GM19455 (cell line): ENCODE results near the gene SLC22A1.
"Not testable (repeated sequence)": the region's sequence is repeated elsewhere in the genome, so short reads cannot be mapped to it uniquely, and the experiment has no call there.

Experiments used
- ATAC-seq: cut with Tn5 transposase; IDR thresholded peaks from one replicate; pipeline ENCODE4 v1.9.1; 2021; ENCODE audit not compliant: unreplicated experiment

The SLC22A1 gene

GRCh38 chr6:160137130-160137988, 15.7 kb downstream of the SLC22A1 start:
- no peak for ATAC-seq

GRCh38 chr6:160137989-160138835, 16.6 kb downstream of the SLC22A1 start:
- no peak for ATAC-seq

DNA sequence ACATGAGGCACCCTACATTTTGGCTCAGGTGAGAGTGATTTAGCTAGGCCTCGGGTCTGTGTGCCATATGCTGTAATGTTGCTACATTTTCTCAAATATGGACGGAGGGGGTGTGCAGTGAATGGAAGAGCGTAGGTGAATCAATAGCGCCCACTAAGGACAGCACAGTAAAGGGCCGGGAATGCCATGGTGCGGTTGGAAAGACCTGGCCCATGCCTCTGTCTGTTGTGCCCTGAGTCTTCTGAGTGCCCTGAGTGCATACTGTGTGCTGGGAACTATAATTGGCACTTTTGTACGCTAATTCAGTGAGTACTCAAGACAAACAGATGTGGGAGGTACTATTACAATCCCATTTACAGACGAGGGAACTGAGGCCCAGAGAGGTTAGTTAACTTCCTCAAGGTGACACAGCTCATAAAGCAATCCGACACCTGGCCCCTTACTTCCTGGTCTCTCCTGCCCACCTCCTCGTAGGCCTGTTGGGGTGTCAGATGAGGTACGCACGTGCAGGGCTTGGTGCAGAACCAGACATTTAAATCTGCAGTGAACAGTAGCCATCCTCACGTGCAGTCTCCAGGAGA, 17.3 kb downstream of the SLC22A1 start:
- ATAC-seq, result no peak

DNA sequence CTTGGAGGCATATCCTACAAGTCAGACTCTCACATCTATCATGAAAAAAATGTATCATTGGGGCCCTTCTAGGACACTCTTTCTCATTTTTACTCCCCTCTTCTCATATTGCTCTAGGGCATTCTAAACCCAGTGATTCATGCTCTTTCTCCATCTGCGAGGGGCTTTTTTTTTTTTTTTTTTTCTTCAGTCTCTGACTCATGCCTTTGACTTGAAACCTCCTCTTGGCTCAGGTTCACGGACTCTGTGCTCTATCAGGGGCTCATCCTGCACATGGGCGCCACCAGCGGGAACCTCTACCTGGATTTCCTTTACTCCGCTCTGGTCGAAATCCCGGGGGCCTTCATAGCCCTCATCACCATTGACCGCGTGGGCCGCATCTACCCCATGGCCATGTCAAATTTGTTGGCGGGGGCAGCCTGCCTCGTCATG, 17.8 kb downstream of the SLC22A1 start:
- ATAC-seq, result no peak

DNA sequence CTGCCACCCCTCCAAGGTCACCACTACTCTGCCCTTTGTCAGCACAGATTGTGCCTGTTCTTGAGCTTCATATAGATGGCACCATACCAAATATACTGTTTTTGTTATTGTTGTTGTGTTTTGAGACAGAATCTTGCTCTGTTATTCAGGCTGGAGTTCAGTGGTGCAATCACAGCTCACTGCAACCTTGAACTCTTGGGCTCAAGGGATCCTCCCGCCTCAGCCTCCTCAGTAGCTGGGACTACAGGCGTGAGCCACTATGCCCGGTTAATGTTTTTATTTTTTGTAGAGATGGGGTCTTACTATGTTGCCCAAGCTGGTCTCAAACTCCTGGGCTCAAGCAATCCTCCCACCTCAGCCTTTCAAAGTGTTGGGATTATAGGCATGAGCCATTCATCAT, 18.9 kb downstream of the SLC22A1 start:
- ATAC-seq, result not testable (repeated sequence)

DNA sequence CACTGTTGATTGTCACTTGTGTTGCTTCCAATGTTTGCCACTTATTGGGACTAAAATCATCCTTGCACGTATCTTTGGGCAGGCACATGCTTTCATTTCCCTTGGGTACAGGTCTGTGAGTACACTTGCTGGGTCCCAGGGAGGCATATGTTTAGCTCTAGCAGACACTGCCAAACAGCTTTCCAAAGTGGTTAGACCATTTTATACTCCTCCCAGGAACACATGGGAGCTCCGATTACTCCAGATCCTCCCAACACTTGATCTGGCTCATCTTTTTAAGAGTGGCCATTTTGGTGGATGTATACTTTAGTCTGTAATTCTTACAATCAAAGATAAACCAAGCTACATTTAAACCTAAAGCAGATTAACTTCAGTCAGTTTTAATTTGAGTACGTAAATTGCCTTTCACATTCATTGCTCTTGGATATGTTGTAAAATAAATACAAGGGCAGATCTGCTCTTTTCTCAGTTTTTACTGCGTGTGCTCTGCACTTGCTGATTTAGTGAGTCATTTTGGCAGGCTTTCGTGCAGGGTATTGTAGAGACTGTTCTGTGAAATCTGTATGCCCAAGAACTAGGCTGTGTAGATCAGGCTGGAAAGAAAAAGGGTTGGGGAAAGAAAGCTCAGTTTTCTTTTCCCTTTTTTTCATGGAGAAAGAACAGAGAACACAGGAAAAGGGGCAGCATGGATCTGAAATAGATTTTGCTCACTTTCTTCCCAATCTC, 19.5 kb downstream of the SLC22A1 start:
- ATAC-seq, result no peak

DNA sequence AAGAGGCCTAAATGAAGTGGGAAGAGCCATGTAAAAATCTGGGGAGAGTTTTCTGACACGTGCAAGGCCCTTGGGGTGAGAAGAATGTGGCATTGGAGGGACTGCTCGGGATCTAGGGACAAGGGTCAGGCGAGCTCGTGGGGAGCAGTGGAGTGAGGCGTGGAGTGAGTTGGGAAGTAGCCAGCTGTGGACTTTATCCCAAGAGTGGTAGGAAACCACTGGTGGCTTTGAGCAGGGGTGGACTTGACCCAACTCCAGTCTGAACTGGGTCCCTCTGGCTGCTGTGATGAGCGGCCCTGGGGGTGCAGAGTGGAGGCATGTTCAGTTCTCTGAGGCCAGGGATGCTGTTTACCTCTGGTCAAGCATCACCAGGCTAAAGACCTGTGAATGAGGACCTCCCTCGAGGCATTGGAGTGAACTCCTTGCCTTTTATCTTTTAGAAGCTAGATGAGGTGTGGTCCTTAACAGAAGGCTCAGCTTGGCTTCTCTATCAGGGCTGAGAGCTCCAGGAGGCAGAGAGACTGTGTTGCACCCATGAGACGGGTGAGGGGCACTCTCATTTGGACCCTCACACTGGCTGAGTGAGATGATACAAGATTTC, 20.6 kb downstream of the SLC22A1 start:
- no peak for ATAC-seq

- ATAC-seq, result no peak
Observed at GRCh38 chr6:160146454-160147145, 25.0 kb downstream of the SLC22A1 start.

GRCh38 chr6:160147146-160147536, 25.5 kb downstream of the SLC22A1 start:
- ATAC-seq, result no peak

DNA sequence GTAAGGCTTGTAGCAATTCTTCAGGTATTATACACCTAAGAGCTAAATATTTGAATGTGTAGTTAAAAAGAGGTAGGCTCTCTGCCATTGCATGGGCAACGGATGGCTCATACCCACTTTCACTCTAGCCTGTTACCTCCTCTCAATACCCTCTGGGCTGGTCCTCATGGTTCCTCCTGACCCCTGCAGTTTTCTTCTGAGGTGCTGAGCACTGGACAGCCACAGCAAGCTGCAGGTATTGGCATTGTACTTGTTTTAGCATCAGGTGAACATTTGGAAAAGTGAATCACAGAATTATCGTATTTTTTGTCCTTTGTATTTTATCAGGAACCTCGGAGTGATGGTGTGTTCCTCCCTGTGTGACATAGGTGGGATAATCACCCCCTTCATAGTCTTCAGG, 32.9 kb downstream of the SLC22A1 start:
- ATAC-seq, result no peak

DNA sequence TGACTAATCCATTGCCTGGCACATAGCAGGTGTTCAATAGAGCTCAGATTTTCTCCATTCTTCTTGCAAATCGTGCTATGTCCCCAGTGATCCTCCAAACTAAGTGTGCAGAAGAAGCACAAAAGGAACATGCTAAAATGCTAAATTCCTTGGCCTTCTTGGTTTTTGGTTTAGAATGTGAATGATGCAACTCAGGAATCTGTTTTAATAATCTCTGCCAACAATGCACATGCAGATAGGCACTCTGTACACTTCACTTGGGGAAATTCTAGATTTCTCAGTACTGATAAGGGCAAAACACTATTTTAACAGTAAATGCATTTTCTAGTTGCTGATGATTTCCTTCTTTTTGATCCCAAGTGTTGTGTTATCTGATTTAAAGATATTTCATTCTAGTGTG, 35.2 kb downstream of the SLC22A1 start:
- no peak for ATAC-seq

DNA sequence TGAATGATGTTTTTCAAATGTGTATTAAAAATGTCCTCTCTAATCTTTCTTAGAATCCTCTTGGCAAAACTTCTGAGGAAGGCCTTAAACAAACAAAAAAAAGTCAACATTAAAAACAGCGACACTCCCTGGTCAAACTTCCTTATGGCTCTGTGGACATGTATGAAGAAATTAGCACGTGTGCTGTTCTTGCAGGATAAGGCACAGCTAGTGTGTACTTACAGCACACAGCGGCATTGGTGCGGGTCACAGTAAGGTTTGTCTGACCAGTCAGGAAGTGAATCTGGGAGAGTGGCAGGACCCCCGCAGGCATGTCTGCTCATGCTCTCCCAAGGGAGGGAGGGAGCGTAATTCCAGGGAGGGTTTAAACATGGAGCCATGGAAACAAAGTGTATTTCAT, 38.8 kb downstream of the SLC22A1 start:
- no peak for ATAC-seq

DNA sequence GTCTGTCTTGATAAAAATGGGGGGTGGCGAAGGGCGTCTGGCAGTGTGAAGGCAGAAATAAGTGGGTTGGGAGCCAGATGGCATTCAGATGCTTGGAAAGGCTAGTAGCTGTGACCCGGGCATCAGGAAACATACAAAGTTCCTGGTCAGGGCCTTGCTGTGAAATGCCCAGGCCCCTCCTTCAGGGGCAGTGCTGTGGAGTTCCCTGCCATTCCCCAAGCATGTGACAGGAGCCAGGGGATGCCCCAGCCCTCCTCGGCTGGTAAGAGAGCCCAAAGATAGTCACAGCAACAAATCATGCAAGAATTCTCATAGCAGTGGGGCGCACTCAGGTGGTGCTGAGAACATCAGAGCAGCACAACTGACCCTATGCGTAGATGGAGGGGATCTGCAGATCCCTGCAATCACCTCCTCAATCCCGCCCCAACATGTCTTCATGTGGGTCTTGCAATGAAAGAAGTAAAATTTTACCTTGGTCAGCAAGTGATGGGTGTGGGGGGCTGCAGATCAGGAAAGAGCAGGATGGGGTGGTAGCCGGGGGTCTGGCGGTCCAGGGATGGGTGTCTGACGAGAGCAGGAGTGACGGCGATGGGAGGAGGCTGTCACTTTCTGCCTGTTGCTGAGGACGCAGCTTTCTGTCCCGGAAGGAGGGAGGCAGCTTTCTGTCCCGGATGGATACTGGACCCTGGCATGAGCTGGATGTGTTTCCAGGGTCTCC, 39.5 kb downstream of the SLC22A1 start:
- no peak for ATAC-seq

GRCh38 chr6:160161647-160161986, 40.0 kb downstream of the SLC22A1 start:
- no peak for ATAC-seq

DNA sequence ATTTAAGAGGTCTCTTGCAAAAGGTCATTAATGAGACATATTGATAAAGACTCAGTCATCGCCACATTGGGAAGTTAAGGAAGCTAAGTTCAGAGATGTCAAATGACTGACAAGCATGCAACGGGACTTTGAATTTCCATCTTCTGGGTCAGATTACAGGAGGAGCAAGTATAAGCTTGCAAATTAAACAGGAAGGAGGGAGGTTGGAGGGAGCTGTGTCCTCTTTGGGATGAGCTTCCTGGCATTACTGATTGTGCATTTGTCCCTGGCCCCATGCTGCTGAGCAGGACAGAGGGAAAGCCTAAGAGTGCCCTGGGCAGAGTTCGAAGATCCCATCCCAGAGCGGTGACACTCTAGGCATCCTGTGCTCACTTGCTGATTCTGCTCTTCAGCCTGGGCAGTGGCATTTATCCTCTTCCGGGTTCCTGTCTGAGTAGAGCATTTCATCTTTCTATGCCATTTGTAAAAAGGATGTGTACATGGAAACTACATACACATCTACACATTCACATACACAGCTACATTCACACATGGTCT, 40.5 kb downstream of the SLC22A1 start:
- no peak for ATAC-seq

DNA sequence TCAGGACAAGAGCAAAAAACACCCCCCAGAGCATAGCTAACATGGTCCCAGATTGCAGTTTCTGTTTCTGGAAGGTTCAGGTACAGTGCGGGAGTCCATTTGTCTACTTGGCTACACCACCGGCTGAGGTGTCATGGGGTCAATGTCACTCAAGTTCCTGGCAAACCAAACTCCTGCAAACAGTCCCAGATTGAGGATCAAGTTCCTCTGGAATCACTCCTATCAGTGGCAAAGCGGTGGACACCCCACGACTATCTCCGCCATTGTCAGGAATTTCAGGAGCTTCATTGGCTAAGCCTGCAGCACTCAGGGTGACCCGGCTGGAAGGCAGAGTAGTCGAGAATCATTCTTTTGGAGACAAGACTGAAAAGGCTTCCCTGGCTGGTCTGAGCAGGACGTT, 41.8 kb downstream of the SLC22A1 start:
- ATAC-seq, result no peak

- no peak for ATAC-seq
Observed at GRCh38 chr6:160163912-160164311, 42.3 kb downstream of the SLC22A1 start.

GRCh38 chr6:160165928-160166327, 44.3 kb downstream of the SLC22A1 start:
- not testable (repeated sequence) for ATAC-seq
